K562 (cell line): ENCODE results near the gene SMIM41. TPM values are rescaled to one million over a fixed set of nuclear protein-coding genes. Genes with fewer than 3 reads are reported as not detected.

ENCODE experiments used
- BCL6 ChIP-seq: fragments of 250-450 bp; sonication (Bioruptor Pico); IDR thresholded peaks from 2 replicates; pipeline ENCODE4 v1.4.0; 2020
- CBFA2T2 ChIP-seq: fragments of 450-650 bp; conservative IDR thresholded peaks from 2 replicates; pipeline ENCODE4 v1.6.1; 2017; ENCODE audit warnings: mild to moderate bottlenecking
- ELF1 ChIP-seq: fragments of 200-800 bp; sonication (Bioruptor generic); IDR thresholded peaks from 2 replicates; pipeline ENCODE4 v1.6.1; 2016; ENCODE audit warnings: missing genetic modification characterization, missing compliant biosample characterization
- FOXM1 ChIP-seq, 2 experiments: fragments of 450-650 bp in 1 of 2; sonication (generic) in 1 of 2; formaldehyde crosslinking in 1 of 2; IDR thresholded peaks; 2 replicates each; pipeline versions ENCODE4 v1.6.1 to v1.9.0; 2017 to 2022; ENCODE audit warnings: low read depth in 2 of 2, mild to moderate bottlenecking in 2 of 2, missing genetic modification reagents in 1 of 2, moderate library complexity in 1 of 2
- GTF2A2 ChIP-seq: IDR thresholded peaks from 2 replicates; pipeline ENCODE4 v1.6.1; 2016; ENCODE audit warnings: mild to moderate bottlenecking, missing genetic modification characterization, missing compliant biosample characterization
- NCOA4 ChIP-seq: fragments of 450-650 bp; IDR thresholded peaks from 2 replicates; pipeline ENCODE4 v1.6.1; 2018; ENCODE audit warnings: mild to moderate bottlenecking; ENCODE audit not compliant: partially characterized antibody
- NCOA6 ChIP-seq: fragments of 450-650 bp; IDR thresholded peaks from 2 replicates; pipeline ENCODE4 v1.6.1; 2017; ENCODE audit warnings: mild to moderate bottlenecking
- NR3C1 ChIP-seq: sonication (generic); formaldehyde crosslinking; IDR thresholded peaks from 2 replicates; pipeline ENCODE4 v1.8.1; 2022; ENCODE audit warnings: missing genetic modification reagents
- POLR3A ChIP-seq: IDR thresholded peaks from 2 replicates; pipeline ENCODE4 v1.6.1; 2011; ENCODE audit warnings: borderline replicate concordance, mild to moderate bottlenecking, moderate library complexity; ENCODE audit not compliant: insufficient read length, insufficient read depth; ENCODE audit errors: extremely low read depth
- ZNF124 ChIP-seq: sonication (generic); formaldehyde crosslinking; IDR thresholded peaks from 2 replicates; pipeline ENCODE4 v1.8.1; 2022; ENCODE audit warnings: missing genetic modification reagents
- ZNF583 ChIP-seq: fragments of 250-450 bp; sonication (Bioruptor Pico); IDR thresholded peaks from 2 replicates; pipeline ENCODE4 v1.4.0; 2020
- ZNF589 ChIP-seq: fragments of 200-800 bp; sonication (Bioruptor generic); IDR thresholded peaks from 2 replicates; pipeline ENCODE4 v1.6.1; 2016; ENCODE audit warnings: low read depth, missing genetic modification characterization, missing compliant biosample characterization
- ZNF785 ChIP-seq: fragments of 250-450 bp; sonication (Bioruptor Pico); IDR thresholded peaks from 2 replicates; pipeline ENCODE4 v1.4.0; 2020; ENCODE audit warnings: mild to moderate bottlenecking
- polyA plus RNA-seq, 8 experiments: library from polyadenylated mRNA; depleted of rRNA in 4 of 8; stranded (reverse) in 5 of 8; unstranded in 3 of 8; fragments of >200 nt; fragmentation: Nextera tagmentation in 2 of 8; fragmentation: Illumina TruSeq in 1 of 8; extraction: Ambion mirVana in 2 of 8; extraction: Trizol in 1 of 8; gene quantifications; 2 replicates each; pipeline versions ENCODE4 v1.2.1 to v1.2.3, GENCODE V29; 2011 to 2014; ENCODE audit warnings: inconsistent platforms in 1 of 8, missing spikeins in 1 of 8
- total RNA-seq, 7 experiments: library from RNA; depleted of rRNA in 6 of 7; stranded (reverse); fragments of >200 nt in 6 of 7; fragmentation: Illumina TruSeq in 2 of 7; extraction: Trizol in 2 of 7; gene quantifications; 2 replicates each; pipeline versions ENCODE4 v1.2.1 to v1.2.3, GENCODE V29; 2011 to 2021; ENCODE audit warnings: low replicate concordance in 1 of 7

SMIM41 gene
- total and polyA plus RNA-seq, 9 of the 15 experiments (the other 6 are each of a cell fraction or from before 2014, with no cell fraction given): not detected

DNA sequence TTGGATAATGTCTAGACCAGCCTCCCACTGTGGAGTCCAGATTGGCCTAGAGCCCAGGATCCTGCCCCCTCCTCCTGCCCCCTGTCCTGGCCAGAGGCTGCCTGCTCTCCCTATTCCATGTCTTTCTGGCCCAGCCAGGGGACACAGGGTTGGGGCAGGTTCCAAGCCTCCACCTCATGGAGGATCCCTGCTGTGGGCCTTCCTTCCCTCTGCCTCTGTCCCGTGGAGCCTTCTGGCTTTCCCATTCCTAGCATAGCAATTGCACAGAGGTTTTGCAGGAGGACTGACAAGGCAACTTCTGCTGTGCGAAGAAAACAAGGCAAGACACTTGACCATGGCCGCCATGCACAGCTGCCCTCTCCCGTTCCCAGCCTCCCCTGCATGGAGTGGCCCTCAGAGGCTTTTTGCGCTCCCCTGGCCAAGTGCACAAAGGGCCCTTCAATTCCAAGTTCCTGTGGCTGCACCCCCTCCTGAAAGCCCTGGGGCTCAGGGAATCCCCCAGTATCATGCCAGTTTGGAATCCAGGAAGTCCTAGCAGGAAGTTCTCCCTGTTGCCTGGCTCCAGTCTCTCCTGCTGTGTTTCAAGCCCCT lies 70.2 kb downstream of the SMIM41 start (continued):
- TF ChIP-seq NCOA4 (no peak), ZNF785 (no peak), GTF2A2 (tag) (no peak), ZNF583 (CRISPR knock-in tag) (no peak), NCOA6 (no peak), POLR3A (no peak), BCL6 (CRISPR knock-in tag) (no peak), NR3C1 (CRISPR knock-in tag) (no peak), FOXM1 (IDR thresholded peaks at IDR 0.05; ENCODE audit: low read depth) (no peak), FOXM1 (CRISPR knock-in tag; IDR thresholded peaks at IDR 0.05; ENCODE audit: low read depth) (no peak), ELF1 (tag) (no peak), ZNF589 (CRISPR knock-in tag) (no peak), ZNF124 (CRISPR knock-in tag) (no peak), CBFA2T2 (no peak)
